SH-SY5Y (cell line): Measurements from ENCODE around the gene ANTXR1.

Experiments
- GATA2 ChIP-seq: IDR thresholded peaks from 2 replicates; pipeline ENCODE4 v1.6.1; 2011; ENCODE audit warnings: mild to moderate bottlenecking, low read depth, low read length
- GATA3 ChIP-seq: IDR thresholded peaks from 2 replicates; pipeline ENCODE4 v1.6.1; 2011; ENCODE audit warnings: low read depth, mild to moderate bottlenecking, low read length, moderate library complexity

GRCh38 chr2:69026026-69026425 lies 13.0 kb downstream of the ANTXR1 start:
- no peak for TF ChIP-seq GATA2
- no peak for TF ChIP-seq GATA3
